C4-2B (cell line): Measurements from ENCODE around the gene ALX4.

Source experiments
- CTCF ChIP-seq: fragments of 450-650 bp; conservative IDR thresholded peaks from 2 replicates; pipeline ENCODE4 v1.5.1; 2017; ENCODE audit warnings: mild to moderate bottlenecking
- ZFX ChIP-seq: fragments of 450-650 bp; IDR thresholded peaks from 2 replicates; pipeline ENCODE4 v1.6.1; 2017

- TF ChIP-seq CTCF (no peak), ZFX (no peak)
Observed at GRCh38 chr11:44325698-44326097, 15.8 kb upstream of the ALX4 start.
